Parathyroid adenoma (tissue), 2 donors: ENCODE results near the gene DIAPH3.
A peak's percentile ranks its signal among the peaks of the same experiment; 100 is the strongest.

ENCODE experiments used
- H2AFZ ChIP-seq: fragments of 300-600 bp; sonication (generic); one replicate; pipeline ENCODE4 v1.7.0; 2017; ENCODE audit warnings: antibody characterized with exemption, mild to moderate bottlenecking
- H3K27ac ChIP-seq: fragments of 300-600 bp; sonication (generic); one replicate; pipeline ENCODE4 v1.7.0; 2017
- H3K27me3 ChIP-seq: fragments of 300-600 bp; sonication (generic); one replicate; pipeline ENCODE4 v1.7.0; 2017; ENCODE audit warnings: low read length; ENCODE audit not compliant: control insufficient read depth, insufficient read depth
- H3K36me3 ChIP-seq: fragments of 300-600 bp; sonication (generic); one replicate; pipeline ENCODE4 v1.7.0; 2017; ENCODE audit warnings: low read length; ENCODE audit not compliant: control insufficient read depth, insufficient read depth
- H3K4me1 ChIP-seq: fragments of 300-600 bp; sonication (generic); one replicate; pipeline ENCODE4 v1.7.0; 2017; ENCODE audit warnings: control low read depth
- H3K4me2 ChIP-seq: fragments of 300-600 bp; sonication (generic); one replicate; pipeline ENCODE4 v1.7.0; 2017; ENCODE audit warnings: low read length
- H3K4me3 ChIP-seq: fragments of 300-600 bp; sonication (generic); one replicate; pipeline ENCODE4 v1.7.0; 2017; ENCODE audit warnings: low read depth, low read length
- H3K79me2 ChIP-seq: fragments of 300-600 bp; sonication (generic); one replicate; pipeline ENCODE4 v1.7.0; 2017; ENCODE audit warnings: control low read depth
- H3K9ac ChIP-seq: fragments of 300-600 bp; sonication (generic); one replicate; pipeline ENCODE4 v1.7.0; 2017; ENCODE audit warnings: mild to moderate bottlenecking
- H3K9me3 ChIP-seq: fragments of 300-600 bp; sonication (generic); one replicate; pipeline ENCODE4 v1.7.0; 2017; ENCODE audit warnings: low read length; ENCODE audit not compliant: control insufficient read depth
- TF ChIP-seq, protein P1 (sequence below): fragments of 300-600 bp; sonication (generic); IDR thresholded peaks from one replicate; pipeline ENCODE4 v1.7.0; 2017; ENCODE audit warnings: antibody characterized with exemption, mild to moderate bottlenecking
- donor health status: primary hyperparathyroidism.

DIAPH3 gene

DNA sequence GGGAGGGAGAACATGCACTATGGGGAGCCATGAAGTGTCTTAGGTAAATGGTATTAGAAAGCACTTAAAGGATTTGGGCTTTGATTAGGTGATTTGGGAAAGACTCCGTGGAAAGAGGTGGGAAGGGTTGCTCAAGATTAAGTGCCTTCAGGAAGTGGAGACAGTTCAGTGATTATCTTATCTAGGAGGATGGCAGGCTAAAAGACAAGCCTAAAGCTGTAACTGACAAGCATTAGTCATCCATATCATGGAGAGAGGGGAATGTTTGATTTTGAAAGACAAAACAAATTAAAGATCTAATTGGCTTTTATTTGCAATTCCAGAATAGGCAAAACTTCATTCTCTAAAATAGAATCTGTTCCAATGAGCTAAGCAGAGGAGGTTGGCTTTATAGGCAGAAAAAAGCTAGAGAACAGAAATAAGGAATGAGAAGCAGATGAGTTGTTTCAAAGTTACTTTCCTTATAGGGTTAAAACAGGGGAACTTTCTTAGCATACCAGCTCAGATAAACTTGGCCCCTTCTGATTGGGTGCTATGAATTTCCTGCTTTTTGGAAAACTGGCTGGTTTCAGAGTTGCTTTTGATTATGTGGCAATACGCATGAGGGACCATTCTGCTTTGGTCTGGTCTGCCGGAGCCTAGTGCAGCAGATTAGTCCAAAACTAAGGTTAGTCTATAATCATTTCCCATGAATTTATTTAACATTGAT, 1.8 kb upstream of the DIAPH3 start:
- Histone ChIP-seq H2AFZ (peak overlapping the region; percentile 82), H3K9ac (no peak overlapping the region), H3K9me3 (no peaks in the 10 kb centered on the region), H3K36me3 (no peaks in the 10 kb centered on the region), H3K79me2 (no peaks in the 10 kb centered on the region), H3K4me3 (no peak overlapping the region), H3K27me3 (no peaks in the 10 kb centered on the region), H3K27ac (peak overlapping the region; percentile 92), H3K4me1 (peaks cover 5% of the 10 kb centered on the region), H3K4me2 (peak overlapping the region; percentile 85)
- TF ChIP-seq, protein P1, sequence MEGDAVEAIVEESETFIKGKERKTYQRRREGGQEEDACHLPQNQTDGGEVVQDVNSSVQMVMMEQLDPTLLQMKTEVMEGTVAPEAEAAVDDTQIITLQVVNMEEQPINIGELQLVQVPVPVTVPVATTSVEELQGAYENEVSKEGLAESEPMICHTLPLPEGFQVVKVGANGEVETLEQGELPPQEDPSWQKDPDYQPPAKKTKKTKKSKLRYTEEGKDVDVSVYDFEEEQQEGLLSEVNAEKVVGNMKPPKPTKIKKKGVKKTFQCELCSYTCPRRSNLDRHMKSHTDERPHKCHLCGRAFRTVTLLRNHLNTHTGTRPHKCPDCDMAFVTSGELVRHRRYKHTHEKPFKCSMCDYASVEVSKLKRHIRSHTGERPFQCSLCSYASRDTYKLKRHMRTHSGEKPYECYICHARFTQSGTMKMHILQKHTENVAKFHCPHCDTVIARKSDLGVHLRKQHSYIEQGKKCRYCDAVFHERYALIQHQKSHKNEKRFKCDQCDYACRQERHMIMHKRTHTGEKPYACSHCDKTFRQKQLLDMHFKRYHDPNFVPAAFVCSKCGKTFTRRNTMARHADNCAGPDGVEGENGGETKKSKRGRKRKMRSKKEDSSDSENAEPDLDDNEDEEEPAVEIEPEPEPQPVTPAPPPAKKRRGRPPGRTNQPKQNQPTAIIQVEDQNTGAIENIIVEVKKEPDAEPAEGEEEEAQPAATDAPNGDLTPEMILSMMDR, result no peak

DNA sequence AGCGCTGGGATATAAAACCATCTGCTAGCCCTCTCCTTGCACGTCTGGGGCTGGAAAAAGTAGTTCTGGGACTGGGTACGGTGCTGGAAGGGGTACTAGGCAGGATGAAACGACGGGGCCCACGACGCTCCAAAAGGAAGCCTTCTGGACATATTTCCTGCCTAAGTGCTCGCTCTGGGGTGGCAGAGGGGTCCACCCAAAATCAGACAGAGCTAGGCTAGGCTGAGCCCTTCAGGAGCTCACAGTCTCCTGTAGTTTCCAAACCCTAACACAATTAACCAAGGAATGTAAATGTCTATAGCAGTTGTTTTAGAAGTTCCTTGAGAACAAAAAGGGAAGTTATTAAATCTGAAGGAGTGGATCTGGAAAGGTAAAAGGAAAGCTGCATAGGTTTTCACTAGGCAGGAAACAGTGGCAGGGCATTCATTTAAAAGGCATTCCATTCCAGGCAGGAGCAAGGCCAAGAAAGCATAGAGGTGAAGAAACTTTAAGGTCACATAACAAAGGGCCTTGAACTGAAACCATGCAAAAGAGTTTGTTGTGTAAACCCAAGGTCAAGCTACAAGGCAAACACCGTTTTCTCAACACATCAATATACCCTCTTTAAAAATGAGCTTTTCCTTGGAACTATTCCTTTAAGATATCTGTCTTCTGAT, 634 bp upstream of the DIAPH3 start:
- H2AFZ ChIP-seq, result peak overlapping the region; percentile 82
- peaks cover 5% of the 10 kb centered on the region for H3K4me1 ChIP-seq
- no peaks in the 10 kb centered on the region for H3K27me3 ChIP-seq
- H3K27ac ChIP-seq, result peak overlapping the region; percentile 92
- H3K9me3 ChIP-seq, result no peaks in the 10 kb centered on the region
- peak overlapping the region; percentile 85 for H3K4me2 ChIP-seq
- peak overlapping the region; percentile 63 for H3K9ac ChIP-seq
- peak overlapping the region; percentile 92 for H3K4me3 ChIP-seq
- H3K36me3 ChIP-seq, result no peaks in the 10 kb centered on the region
- TF ChIP-seq, protein P1, result no peak
- H3K79me2 ChIP-seq, result no peaks in the 10 kb centered on the region

DNA sequence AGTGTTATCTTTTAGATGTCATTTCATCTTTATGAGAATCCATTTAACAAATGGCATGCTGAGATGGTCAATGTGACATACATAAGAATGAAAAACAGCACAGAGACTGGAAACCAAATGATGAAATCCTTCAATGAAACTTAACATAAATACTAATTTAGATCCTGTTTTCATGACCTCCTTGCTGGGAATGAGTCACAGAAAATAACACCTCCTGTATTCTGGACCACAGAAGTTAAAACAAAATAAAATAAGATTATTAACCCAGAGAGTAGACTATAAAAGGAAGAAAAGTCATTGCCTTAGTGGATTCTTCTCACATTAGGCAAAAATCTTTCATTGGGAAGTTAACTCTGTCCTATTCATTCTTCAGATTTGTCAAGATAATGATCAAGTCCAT, 1.6 kb downstream of the DIAPH3 start:
- Histone ChIP-seq H3K4me3 (no peak overlapping the region), H3K27me3 (no peaks in the 10 kb centered on the region), H3K4me1 (peaks cover 5% of the 10 kb centered on the region), H3K9me3 (no peaks in the 10 kb centered on the region), H3K4me2 (no peak overlapping the region), H3K79me2 (no peaks in the 10 kb centered on the region), H3K36me3 (no peaks in the 10 kb centered on the region), H3K27ac (no peak overlapping the region), H3K9ac (no peak overlapping the region), H2AFZ (no peak overlapping the region)
- TF ChIP-seq, protein P1, result no peak

DNA sequence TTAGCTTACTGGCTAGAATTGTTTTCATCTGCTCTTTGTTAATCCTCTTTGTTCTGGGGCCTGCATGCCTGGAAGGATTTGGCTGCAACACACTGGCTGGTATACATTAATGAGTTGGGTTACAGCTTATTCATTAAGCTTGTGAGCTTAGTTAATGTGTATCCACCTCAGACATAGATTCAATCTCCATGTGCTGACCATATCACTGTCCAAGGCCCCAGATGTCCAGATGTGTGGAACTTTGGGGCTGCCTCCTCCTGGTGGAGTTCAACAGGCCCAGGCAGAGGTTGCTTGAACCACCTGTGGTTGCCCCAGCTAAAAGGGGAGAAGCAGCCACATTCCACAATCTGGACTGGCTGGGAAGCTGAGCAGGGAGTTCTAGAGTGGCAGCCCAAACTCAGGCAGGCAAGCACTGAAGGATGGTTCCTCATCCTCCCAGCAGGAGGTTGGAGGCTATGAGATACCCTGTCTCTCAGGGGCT, 5.4 kb downstream of the DIAPH3 start:
- Histone ChIP-seq H2AFZ (no peak overlapping the region), H3K4me1 (no peaks in the 10 kb centered on the region), H3K36me3 (no peaks in the 10 kb centered on the region), H3K4me3 (no peak overlapping the region), H3K79me2 (no peaks in the 10 kb centered on the region), H3K9me3 (no peaks in the 10 kb centered on the region), H3K9ac (no peak overlapping the region), H3K4me2 (no peak overlapping the region), H3K27ac (no peak overlapping the region), H3K27me3 (no peaks in the 10 kb centered on the region)
- TF ChIP-seq, protein P1, result no peak
